Ureter (tissue), 1 donor: ENCODE measurements around the gene PTPN6. TPM values are rescaled to one million over a fixed set of nuclear protein-coding genes. Genes with fewer than 3 reads are reported as not detected.

Experiments used
- DNase-seq: peaks from one replicate; pipeline ENCODE4 v3.0.0-alpha.2; 2020; ENCODE audit warnings: low spot score
- total RNA-seq: library from RNA; stranded (reverse); gene quantifications from one replicate; pipeline ENCODE4 v1.2.4, GENCODE V29; 2023
- donor health status: DM: yes; HTN: yes; CAD: no.

The PTPN6 gene
- total RNA-seq, 1 donor from 2014 or later, result 40.4 TPM

- no peak for DNase-seq
Measured at GRCh38 chr12:6970096-6970527, 19.0 kb downstream of the PTPN6 start.

- DNase-seq, result no peak
Measured at GRCh38 chr12:6974180-6974579, 23.0 kb downstream of the PTPN6 start.

- DNase-seq, result no peak
Measured at GRCh38 chr12:6975297-6976032, 24.3 kb downstream of the PTPN6 start.

GRCh38 chr12:6977653-6978052 is 26.5 kb downstream of the PTPN6 start:
- no peak for DNase-seq

- DNase-seq, result no peak
Measured at GRCh38 chr12:6978188-6978587, 27.0 kb downstream of the PTPN6 start.

GRCh38 chr12:6978611-6979011 is 27.5 kb downstream of the PTPN6 start:
- DNase-seq, result no peak

- no peak for DNase-seq
Measured at GRCh38 chr12:6979021-6979420, 27.9 kb downstream of the PTPN6 start.

- no peak for DNase-seq
Measured at GRCh38 chr12:6979453-6979852, 28.3 kb downstream of the PTPN6 start.

GRCh38 chr12:6980075-6980474 is 28.9 kb downstream of the PTPN6 start:
- DNase-seq, result no peak

- no peak for DNase-seq
Measured at GRCh38 chr12:6980740-6981139, 29.6 kb downstream of the PTPN6 start.

- no peak for DNase-seq
Measured at GRCh38 chr12:6981152-6982052, 30.2 kb downstream of the PTPN6 start.

GRCh38 chr12:6982532-6982931 is 31.4 kb downstream of the PTPN6 start:
- no peak for DNase-seq

GRCh38 chr12:6987956-6988553 is 36.9 kb downstream of the PTPN6 start:
- peak; percentile 73 for DNase-seq

- no peak for DNase-seq
Measured at GRCh38 chr12:6996040-6996441, 44.9 kb downstream of the PTPN6 start.

- DNase-seq, result no peak
Measured at GRCh38 chr12:6998715-6999451, 47.7 kb downstream of the PTPN6 start.

GRCh38 chr12:7001921-7002591 is 50.9 kb downstream of the PTPN6 start:
- DNase-seq, result no peak

- DNase-seq, result no peak
Measured at GRCh38 chr12:7004287-7004803, 53.2 kb downstream of the PTPN6 start.

- DNase-seq, result no peak
Measured at GRCh38 chr12:7004840-7005239, 53.7 kb downstream of the PTPN6 start.

GRCh38 chr12:7005311-7005710 is 54.2 kb downstream of the PTPN6 start:
- DNase-seq, result no peak

- DNase-seq, result no peak
Measured at GRCh38 chr12:7006639-7007038, 55.5 kb downstream of the PTPN6 start.

- DNase-seq, result no peak
Measured at GRCh38 chr12:7008864-7009263, 57.7 kb downstream of the PTPN6 start.
